Astrocyte (in vitro differentiated cells and primary cell): ENCODE data around the gene FAM171A2.

Source experiments
- CTCF ChIP-seq: IDR thresholded peaks from 2 replicates; pipeline ENCODE4 v1.5.1; 2011; ENCODE audit warnings: low read depth, mild to moderate bottlenecking, inconsistent platforms, low read length, moderate library complexity; ENCODE audit not compliant: insufficient read depth
- EZH2 ChIP-seq: IDR thresholded peaks from 2 replicates; pipeline ENCODE4 v1.6.1; 2012; ENCODE audit warnings: mild to moderate bottlenecking, low read length, inconsistent platforms; ENCODE audit not compliant: insufficient read depth

DNA sequence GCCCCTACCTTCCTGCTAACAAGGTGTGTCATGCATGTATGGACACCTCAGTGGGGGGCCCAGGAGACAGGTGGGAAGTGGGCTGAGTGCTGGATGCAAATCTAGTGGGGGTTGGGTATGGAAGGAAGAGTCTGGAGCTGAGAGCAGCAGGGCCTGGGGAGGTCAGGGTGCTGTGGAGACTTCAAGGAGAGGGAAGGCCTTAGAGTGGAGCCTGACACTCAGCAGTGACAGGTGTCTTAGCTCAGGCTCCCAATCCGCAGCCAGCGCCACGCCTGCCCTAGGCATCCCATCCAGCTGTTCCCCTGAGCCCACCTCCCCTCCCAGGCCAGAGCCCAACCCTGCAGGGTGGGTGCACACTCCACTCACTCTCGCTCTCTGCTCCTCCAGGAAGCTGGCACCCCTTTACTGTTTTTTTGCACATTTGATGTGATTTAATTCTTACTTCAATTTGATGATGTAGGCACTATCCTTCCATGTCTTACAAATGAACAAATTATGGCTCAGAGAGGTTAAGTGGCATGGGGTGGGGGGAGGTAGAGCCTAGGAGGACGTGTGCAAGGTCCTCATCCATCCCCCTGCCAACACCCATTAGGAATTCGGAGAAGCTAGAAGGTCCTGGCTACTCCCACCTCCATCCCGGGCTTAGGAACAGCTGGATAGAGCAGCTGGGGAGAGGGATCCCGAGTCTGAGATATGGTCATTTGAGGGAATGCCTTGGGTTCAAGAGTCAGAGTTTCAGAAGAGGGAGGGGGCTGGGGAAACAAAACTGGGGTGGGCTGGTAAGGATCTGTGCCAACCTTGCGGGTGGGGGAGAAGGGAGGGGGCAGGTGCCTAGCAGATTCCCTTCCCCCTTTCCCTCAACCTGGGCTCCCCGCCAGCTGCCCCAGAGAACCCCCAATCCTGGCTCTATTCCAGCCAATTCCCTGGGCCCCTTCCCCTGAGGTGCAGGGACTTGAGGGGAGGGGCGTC lies 2.1 kb downstream of the FAM171A2 start:
- TF ChIP-seq CTCF, result no peak
- no peak for TF ChIP-seq EZH2
